ENCODE measurements around the gene FOCAD.

GRCh38 chr9:20808002-20808401 lies 123.9 kb downstream of the FOCAD start:
- TF ChIP-seq, protein P1, sequence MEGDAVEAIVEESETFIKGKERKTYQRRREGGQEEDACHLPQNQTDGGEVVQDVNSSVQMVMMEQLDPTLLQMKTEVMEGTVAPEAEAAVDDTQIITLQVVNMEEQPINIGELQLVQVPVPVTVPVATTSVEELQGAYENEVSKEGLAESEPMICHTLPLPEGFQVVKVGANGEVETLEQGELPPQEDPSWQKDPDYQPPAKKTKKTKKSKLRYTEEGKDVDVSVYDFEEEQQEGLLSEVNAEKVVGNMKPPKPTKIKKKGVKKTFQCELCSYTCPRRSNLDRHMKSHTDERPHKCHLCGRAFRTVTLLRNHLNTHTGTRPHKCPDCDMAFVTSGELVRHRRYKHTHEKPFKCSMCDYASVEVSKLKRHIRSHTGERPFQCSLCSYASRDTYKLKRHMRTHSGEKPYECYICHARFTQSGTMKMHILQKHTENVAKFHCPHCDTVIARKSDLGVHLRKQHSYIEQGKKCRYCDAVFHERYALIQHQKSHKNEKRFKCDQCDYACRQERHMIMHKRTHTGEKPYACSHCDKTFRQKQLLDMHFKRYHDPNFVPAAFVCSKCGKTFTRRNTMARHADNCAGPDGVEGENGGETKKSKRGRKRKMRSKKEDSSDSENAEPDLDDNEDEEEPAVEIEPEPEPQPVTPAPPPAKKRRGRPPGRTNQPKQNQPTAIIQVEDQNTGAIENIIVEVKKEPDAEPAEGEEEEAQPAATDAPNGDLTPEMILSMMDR (IDR thresholded peaks at IDR 0.05) = no peak
- TF ChIP-seq POLR2AphosphoS5 (IDR thresholded peaks at IDR 0.05) = no peak

All from prostate gland (tissue), 2 donors.